Inflammatory macrophage treated with lipopolysaccharide for 1 hour (primary cell): ENCODE data around the gene NOTCH1.
"Not testable (repeated sequence)": the region's sequence is repeated elsewhere in the genome, so short reads cannot be mapped to it uniquely, and the experiment has no call there.

ENCODE experiments used
- DNase-seq, 2 donors: peaks; one replicate each; pipeline ENCODE4 v3.0.0-alpha.2; 2020 to 2022

The NOTCH1 gene

DNA sequence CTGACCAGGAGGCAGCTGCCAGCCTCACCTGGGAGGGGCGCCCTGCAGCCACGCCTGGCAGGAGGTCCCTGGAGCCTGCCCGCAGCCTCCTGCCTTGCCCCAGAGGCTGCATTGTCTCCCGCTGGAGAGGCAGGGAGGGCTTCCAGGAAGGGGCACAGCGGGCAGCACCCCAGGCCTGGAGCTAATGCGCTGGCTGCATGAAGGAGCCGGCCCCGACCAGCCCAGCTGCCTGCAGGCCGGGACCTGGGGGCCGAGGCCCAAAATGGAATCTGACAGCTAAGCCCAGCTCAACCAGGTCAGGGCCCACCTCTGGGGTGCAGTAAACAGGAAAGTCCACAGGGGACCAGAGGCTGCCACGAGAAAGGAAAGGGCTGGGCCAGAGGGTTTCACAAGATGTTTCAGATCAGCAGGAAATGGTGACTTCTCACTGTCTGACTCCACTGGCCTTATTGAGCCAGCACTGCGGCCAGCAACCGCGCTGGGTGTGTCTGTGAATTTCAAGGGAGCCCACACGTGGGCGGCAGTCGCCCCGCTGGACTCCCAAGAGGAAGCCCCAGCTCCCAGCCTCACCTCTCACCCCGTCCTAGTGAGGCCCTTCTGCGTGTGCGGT is 18.6 kb upstream of the NOTCH1 start:
- peak; percentile 96 to 99 for DNase-seq

DNA sequence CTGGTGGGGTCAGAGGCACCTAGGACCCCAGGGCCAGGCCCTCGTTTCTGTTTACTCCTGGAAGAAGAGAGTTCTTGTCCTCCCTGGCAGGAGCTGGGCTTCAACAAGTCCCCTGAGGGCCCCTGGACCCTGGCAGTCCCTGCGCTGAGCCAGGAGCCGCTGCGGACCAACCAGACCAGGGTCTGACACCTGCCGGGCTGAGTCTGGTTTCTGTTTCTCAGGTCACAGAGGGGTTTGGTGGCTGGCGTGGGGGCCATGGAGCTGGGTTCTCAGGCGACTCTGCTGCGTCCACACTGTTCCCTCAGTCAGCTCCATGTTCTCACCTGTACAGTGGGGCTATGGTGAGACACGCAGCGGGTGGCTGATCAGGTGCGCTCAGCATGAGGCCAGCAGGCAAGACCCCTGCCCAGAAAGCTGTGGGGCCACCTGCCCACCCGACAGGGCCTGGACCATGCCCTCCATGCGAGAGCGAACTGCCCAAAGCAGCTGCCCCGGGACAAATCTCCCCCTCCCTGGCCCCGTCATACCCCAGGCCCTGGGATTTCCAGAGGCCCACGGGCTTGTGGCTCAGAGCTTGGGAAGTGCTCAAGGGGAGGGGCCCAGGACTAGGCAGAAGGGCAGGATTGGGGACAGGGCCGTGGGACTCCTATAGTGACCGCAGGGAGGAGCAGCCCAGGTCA is 17.9 kb upstream of the NOTCH1 start:
- DNase-seq = peak; percentile 81 to 92

DNA sequence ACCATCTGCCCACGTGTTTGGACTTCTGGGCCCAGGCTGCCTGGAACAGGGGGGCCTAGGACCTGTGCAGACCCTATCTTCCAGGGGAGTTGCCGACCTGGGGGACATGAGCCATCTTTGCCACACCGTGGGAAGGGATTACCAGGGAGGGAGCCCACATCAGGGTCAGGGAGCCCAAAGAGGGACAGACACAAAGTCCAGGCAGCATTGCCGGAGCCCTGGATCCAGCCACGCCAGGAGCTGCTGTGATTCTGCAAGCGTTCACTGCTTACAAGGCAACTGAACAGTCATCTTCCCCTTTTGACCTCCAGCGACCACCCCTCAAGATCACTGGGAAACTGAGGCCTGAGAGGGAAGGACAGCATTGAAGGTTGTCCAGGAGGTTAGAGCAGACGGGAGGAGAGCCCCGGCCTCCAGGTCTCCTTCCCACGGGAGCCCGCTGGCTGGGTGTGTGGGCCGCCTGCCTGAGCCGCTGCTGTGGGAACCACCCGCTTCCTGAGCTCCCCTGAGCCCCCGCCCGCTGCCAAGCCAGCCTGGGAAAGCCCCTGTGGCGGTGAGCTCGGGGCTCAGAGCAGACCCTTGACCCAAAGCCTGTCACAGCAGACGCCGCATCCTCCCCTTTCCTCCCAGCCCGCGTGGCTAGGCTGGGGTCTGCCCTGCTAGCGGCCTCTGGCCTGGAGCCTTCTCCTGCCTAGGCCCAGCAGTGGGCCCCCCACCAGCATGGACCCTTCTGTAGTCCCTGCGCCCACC is 17.1 kb upstream of the NOTCH1 start:
- peak; percentile 41 to 88 for DNase-seq

DNA sequence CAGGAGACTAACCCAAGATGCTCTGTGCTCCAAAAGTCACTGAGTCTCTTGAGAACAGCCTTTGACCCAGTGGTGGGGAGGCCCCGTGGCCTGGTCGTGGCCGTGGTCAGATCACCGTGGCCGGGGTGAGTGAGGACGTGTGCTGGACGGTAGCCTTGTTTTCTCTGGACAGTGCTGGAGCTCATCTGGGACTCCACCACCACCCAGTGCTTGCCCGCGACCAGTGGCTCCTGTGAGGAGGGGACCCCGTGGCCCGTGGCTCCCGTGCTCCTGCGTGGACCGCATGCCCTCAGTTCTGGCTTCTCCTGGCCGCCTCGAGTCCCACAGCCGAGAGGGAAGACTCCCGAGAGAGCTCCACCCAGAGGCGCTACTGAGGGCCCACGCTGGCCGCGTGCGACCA is 15.9 kb upstream of the NOTCH1 start:
- DNase-seq = no peak

DNA sequence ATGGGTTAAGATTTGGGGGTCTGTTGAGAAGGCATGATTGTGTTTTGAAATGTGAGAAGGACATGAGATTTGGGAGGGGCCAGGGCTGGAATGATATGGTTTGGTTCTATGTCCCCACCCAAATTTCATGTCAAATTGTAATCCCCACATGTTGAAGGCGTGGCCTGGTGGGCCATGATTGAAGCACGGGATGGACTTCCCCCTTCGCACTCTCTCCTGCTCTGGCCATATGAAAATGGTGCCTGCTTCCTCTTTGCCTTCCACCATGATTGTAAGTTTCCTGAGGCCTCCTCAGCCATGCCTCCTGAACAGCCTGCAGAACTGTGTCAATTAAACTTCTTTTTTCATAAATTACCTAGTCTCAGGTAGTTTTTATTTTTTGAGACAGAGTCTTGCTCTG is 14.7 kb upstream of the NOTCH1 start:
- DNase-seq = peak; percentile 58 to 69

DNA sequence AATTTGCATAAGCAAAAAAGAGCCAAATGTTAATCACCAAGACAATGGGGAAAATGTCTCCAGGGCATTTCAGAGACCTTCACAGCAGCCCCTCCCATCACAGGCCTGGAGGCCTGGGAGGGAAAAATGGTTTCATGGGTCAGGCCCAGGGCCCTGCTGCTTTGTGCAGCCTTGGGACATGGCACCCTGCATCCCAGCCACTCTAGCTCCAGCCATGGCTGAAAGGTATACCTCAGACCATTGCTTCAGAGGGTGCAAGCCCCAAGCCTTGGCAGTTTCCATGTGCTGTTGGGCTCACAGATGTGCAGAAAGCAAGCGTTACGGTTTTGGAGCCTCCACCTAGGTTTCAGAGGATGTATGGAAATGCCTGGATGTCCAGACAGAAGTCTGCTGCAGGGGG is 13.5 kb upstream of the NOTCH1 start:
- not testable (repeated sequence) for DNase-seq

DNA sequence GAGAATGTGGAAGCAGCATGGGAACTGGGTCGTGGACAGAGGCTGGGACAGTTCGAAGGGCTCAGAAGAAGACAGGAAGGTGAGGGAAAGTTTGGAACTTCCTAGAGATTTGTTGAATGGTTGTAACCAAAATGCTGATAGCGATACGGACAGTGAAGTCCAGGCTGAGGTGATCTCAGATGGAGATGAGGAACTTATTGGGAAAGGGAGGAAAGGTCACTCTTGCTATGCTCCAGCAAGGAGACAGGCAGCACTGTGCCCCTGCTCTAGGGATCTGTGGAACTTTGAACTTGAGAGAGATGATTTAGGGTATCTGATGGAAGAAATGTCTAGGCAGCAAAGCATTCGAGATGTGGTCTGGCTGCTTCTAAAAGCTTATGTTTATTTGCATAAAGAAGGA is 13.0 kb upstream of the NOTCH1 start:
- DNase-seq = peak; percentile 54 to 77

DNA sequence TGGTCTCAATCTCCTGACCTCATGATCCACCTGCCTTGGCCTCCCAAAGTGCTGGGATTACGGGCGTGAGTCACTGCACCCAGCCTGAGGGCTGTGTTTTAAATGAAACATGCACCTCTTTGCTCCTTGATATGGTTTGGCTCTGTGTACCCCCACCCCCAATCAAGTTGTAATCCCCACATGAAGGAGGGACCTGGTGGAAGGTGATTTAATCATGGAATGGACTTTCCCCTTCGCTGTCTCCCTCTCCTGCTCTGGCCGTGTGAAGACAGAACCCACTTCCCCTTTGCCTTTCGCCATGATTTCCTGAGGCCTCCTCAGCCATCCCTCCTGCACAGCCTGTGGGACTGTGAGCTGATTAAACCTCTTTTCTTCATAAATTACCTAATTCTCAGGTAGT is 12.5 kb upstream of the NOTCH1 start:
- DNase-seq = peak; percentile 61 to 83

DNA sequence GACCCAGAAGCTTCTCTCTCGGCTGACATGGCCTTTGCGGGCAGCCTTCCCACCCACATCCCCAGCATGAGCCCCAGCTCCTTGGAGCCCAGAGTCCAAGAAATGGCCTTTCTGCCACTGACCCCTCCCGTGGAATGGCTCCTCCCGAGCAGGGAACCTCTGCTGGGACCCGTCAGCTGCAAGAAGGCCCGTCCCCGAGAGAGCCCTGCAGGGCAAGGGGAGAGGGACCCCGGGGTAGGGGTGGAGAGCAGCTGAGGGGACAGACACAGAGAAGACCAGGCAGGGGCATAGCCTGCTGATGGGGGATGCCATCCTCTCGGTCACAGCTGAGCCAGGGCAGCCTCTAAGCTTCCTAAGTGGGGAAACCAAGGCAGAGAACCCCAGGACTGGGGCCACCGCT is 11.2 kb upstream of the NOTCH1 start:
- DNase-seq = no peak

DNA sequence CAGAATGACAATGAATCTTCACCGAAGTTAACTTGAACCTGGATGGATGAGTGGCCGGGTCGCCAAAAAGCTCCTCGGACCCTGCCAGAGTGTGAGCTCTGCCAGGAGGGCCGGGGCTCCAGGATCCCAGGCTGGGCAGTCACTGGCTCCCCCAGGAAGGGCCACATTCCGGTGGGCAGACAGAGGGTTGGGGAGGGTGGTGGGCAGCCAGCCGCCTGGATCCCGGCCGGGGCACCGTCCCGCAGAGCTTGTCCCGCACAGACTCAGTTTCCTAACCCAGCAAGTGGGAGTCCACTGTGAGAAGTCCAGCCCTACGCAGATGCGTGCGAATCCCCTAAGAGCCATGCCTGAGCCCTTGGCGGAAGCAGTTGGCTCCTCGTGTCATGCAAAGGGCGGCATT is 10.3 kb upstream of the NOTCH1 start:
- DNase-seq = no peak

DNA sequence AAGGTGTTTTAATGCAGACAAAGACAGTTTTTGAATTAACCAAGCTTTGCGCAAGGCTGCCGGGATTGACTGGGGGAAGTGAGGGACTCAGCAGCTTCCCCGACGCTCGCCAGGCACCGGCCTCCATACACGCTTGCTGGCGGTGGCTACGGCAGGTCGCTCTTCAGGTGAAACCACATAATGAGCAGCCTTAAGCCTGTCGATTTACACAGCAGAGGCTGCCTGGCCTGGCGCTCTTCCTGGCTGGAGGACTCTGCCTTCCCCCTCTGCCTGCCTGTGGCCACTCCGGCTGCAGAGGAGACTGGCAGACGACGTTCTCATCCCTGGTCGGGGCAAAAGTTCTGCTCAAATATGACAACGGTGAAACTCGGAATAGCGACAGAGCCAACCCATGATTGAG is 9.0 kb upstream of the NOTCH1 start:
- DNase-seq = no peak

DNA sequence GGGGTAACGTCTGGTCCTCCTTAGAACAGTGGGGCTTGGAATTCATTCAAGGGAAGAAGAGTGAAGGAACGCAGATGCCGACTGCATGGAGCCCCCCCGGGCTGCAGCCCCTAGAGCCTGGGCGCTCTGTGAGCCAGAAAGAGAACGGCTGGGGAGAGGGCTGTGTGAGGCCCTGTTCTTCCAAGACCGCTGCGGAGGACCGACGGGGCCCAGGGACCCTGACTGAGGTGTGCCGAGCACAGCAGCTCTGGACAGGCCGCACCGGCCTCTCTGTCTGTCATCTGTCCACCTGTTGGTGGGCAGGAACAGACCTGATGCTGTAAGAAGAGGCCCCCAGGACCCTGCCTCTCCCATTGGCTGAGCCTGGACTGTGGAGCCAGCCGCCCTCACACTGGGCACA is 7.7 kb upstream of the NOTCH1 start:
- DNase-seq = no peak

DNA sequence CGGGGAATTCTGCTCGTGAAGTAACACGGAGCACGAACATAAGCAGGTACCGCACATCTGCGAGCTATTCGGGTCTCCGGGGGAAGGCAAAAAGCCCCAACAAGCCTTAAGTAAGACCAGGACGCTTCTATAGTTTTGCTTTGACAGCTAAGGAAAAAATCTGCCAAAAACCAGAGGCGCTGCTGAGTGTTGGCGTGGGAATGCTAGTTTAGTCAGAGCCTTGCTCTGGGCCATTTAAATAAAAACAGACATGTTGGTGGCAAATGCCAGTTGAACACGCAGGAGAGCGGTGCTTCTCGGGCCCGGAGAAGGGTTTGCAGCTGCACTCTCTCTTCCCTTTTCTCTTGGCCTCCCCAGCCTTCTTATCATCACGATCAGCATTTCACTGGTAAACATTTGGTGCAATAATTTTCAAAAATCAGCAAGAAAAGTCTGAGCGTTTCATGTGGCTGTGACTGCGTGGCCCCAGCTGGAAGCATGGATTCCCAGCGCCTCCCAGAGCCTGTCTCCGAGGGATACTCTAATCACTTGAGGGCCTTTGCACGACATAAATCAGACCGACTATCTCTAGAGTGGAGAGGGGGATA is 6.4 kb upstream of the NOTCH1 start:
- DNase-seq = peak; percentile 44 to 66

DNA sequence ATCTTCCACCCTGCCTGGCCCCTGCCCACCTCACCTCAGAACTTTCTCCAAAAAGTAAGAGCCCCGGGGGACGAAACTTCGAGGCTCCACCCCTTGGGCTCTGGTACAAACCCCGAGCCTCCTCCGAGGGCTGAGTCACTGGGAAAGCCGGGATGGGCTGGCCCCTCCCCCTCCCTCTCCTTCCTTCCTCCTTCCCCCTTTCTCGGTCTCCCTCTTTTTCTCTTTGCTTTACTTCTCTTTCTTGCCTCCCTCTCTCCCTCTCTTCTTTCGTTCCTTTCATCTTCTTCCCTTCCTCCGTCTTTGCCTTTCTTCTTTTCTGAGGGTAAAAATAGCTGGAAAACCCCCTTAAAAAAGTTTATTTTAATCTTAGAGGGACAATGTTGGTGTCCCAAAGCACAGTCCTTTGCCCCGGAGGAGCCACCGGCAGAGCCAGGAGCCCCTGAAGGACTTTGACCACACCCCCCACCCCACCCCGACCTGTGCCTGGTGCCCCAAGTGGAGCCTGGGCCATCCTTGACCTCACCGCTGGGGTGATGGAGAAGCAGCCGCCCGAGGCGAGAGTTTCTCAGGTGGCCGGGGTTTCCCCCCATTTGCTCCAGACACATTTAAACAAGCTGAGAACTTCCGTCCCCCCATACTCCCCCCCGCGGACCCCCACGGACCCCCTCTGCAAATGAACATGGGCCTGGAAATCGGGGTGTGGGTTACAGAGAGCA is 5.7 kb upstream of the NOTCH1 start:
- peak; percentile 48 to 49 for DNase-seq

DNA sequence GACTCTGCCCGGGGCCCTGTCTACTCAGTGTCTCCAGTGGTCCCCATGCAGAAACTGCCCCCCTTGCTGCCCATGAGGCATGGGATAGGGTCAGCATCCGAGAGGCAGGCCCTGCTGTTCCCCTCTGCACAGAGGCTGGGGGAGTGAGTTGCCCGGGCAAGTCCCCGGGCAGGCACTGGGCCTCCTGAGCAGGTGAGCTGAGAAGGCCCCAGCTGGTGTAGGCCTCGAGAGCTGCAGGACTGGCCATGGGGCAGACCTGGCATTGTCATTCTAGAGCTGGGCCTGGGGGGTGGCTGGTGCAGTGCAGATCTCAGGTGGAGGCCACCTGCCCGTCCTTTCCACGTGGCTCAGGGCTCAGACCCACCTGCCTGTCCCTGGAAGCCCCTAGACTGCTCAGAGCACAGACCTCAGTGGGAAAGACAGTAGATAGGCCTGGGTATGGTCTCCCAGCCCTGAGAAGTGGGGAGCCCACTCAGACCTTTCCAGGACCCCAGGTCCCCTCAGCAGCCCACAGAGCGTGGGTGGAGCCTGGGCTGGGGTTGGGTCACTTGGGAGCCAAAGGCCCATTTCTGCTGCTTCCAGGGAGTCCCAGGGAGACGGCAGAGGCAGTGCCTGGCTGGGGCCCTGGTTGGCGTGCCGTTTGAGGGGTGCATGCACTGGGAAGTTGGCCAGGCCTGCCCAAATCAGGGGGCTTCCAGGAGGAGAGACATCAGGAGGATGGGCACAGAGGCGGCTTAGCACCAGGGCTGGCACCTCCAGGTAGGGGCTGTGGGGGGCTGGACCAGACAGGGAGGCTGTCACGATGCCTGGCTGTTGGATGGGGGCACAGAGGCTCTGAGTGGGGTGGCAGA is 4.8 kb upstream of the NOTCH1 start:
- no peak for DNase-seq

DNA sequence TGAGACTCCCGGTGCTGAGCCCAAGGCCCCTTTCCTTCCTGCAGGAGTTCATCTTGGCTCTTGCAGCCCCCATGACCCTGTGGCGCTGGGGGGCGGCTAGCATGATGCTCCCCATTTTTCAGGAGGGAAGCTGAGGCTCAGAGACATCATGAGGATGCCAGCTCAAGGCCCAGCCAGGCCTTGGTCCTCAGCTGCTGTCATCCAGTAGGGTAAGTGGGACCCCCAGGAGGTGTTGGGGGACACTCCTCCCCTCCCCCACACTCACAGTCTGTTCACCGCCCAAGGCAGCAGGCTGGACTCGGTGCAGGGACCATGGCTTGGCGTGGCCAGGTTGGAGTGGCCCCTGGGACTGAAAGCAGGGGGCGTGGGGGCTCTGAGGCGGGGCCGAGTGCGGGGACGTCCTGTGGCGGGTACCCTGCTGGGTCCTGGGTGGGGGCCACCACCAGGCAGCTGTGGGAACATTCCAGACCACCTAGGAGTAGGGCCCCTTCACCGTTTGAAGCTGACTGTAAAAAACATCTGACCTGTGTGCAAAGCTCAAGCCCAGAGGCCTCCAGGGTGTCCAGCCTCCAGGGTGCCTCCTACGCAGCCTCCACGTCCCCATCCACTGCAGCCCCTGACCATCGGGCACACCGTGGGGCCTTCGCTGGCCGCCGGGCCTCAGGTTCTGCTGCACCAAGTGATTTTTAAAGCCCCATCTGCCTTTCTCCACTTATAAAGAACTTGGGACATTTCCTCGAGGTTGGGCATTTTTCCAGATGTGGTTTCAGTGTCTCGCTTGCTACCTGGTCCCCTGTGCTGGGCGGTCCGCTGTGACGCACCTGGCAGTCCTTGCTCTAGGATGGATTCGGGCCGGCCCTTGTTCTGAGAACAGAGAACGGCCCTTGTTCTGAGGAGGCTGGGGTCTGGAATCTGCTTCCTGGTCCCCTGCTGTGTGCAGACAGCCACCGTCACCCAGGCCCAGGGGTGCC is 3.4 kb upstream of the NOTCH1 start:
- DNase-seq = no peak

DNA sequence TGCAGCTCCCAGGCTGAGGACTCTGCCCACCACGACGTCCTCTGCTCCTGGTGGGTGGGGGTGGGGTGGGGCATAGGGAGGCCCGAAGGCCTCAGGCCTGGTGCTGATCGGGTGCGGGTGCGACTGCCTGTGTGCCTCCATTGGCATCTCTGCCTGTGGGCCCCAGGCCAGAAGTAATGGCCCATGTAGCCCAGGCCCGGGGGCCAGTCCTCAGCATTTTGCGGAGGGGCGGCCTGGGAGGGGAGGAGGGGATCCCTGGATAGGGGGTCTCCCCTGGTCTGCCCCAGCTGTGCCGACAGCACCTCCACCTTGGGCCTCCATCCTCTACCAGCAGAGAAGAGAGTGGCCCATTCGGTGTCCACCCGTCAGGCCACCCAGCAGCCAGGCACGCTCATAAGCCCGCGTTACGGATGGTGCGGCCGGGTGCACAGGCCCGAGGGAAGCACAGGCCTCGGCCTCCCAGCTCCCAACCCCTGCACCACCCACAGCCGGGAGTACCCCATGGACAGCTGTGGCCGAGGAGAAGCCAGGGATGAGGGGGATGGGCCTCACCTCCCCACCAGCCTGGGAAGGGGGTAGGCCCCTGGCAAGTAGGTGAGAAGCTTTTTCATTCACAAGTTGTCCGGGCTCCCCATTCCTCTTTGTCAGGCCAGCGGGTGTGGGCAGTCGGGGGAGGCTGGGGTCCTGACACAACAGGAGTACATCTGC is 1.8 kb upstream of the NOTCH1 start:
- no peak for DNase-seq

DNA sequence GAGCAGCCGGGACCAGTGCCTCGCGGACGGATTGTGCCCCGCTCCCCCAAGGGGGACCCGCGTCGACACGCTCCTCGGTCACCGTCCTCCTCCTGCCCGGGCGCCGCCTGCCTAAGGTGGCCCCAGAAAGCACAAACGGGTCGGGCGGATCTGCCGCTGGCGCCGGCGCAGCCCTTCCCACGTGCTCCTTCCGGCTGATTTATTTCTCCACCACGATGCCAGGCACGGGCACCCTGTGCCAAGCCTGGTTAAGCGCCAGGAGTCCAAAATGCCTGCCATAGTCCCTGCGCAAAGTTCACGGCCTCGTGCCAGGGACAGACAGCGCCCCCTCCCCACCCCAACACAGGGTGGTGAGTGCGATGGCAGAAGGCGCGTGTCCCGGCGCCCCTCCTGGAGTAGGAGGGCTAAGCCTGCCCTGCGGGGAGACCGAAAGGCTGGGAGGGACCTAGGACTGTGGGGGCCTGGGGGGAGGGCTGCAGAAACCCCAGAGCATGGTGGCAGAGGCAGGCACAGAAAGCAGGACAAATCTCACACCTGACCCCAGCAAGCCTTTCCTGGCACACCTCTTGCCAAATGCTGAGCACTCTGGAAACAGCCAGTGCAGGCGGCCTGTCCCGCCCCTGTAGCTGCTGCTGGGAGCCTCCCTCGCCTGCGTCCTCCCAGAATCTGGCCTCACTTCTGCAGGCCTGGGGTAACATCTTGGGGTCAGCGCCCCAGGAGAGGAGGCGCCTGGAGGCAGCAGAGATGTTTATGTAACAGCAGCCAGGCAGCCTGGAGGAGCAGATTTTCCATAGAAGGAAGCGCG is 1.1 kb upstream of the NOTCH1 start:
- peak; percentile 26 to 37 for DNase-seq

DNA sequence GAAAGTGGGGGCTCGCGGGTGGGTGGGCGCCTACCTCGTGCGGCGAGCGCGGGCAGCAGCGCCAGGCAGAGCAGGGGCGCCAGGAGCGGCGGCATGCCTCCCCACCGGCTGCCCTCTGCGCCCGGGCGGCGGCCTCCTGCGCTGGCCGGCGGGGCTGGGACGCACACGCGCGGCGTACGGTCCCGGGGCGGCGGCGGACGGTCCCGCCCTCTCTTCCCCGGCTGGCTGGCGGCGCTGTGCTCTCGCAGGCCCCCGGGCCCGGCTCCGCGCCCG is 220 bp downstream of the NOTCH1 start:
- no peak for DNase-seq
